ENCODE measurements around the gene LPAR4. TPM values are rescaled to one million over a fixed set of nuclear protein-coding genes. Genes with fewer than 3 reads are reported as not detected.

Gene LPAR4
- total RNA-seq = under 1 TPM in 1 of 2 experiments, not detected in 1; 0.08 TPM

GRCh38 chrX:78747489-78747888 lies at the start of gene LPAR4:
TSS of gene LPAR4 (plus strand) at chrX:78747720. CDS start at chrX:78754870, 7,150 bp downstream.
- CTCF ChIA-PET = no interaction called here
- POLR2A ChIA-PET = no interaction called here
- no peaks in the 10 kb centered on the region for H3K4me1 Mint-ChIP-seq
- no peak for DNase-seq
- no peaks in the 10 kb centered on the region for H3K36me3 Mint-ChIP-seq (ENCODE audit: low read depth)
- H3K27ac Mint-ChIP-seq = no peak within 1 kb of the TSS
- no peaks in the 10 kb centered on the region for H3K27me3 Mint-ChIP-seq
- no peaks in the 10 kb centered on the region for H3K9me3 Mint-ChIP-seq
- H3K4me3 Mint-ChIP-seq = no peak within 1 kb of the TSS

- no peak for DNase-seq
- POLR2A ChIA-PET = no interaction called here
- Mint-ChIP-seq H3K27me3 (no peaks in the 10 kb centered on the region), H3K27ac (no peak overlapping the region), H3K4me3 (no peak overlapping the region), H3K36me3 (ENCODE audit: low read depth) (no peaks in the 10 kb centered on the region), H3K4me1 (no peaks in the 10 kb centered on the region), H3K9me3 (peaks cover 3% of the 10 kb centered on the region)
- CTCF ChIA-PET = interaction anchor here (1.4 kb wide), 1 partner anchor 151 kb away, joined by 4 read pairs; no protein-coding TSS in a partner anchor
Observed at GRCh38 chrX:78706071-78706470, 41.4 kb upstream of the LPAR4 start.

- ChIA-PET POLR2A (no interaction called here), CTCF (interaction anchor here (1.0 kb wide), 1 partner anchor 152 kb away, joined by 3 read pairs; no protein-coding TSS in a partner anchor)
- no peaks in the 10 kb centered on the region for H3K36me3 Mint-ChIP-seq (ENCODE audit: low read depth)
Observed at GRCh38 chrX:78708262-78708661, 39.3 kb upstream of the LPAR4 start.

GRCh38 chrX:78708816-78709215 lies 38.7 kb upstream of the LPAR4 start:
- H3K36me3 Mint-ChIP-seq (ENCODE audit: low read depth) = no peaks in the 10 kb centered on the region
- no peaks in the 10 kb centered on the region for H3K4me1 Mint-ChIP-seq
- no peak overlapping the region for H3K27ac Mint-ChIP-seq
- POLR2A ChIA-PET = no interaction called here
- H3K9me3 Mint-ChIP-seq = peaks cover 3% of the 10 kb centered on the region
- no peak for DNase-seq
- H3K27me3 Mint-ChIP-seq = no peaks in the 10 kb centered on the region
- H3K4me3 Mint-ChIP-seq = no peak overlapping the region
- CTCF ChIA-PET = no interaction called here

More at GRCh38 chrX:78708262-78708661, 39.3 kb upstream of the LPAR4 start:
- Mint-ChIP-seq H3K4me3 (no peak overlapping the region), H3K9me3 (peaks cover 3% of the 10 kb centered on the region), H3K4me1 (no peaks in the 10 kb centered on the region), H3K27ac (no peak overlapping the region), H3K27me3 (no peaks in the 10 kb centered on the region)
- DNase-seq = no peak

- no peaks in the 10 kb centered on the region for H3K36me3 Mint-ChIP-seq (ENCODE audit: low read depth)
- no peak for DNase-seq
- no peak overlapping the region for H3K27ac Mint-ChIP-seq
- no peak overlapping the region for H3K4me3 Mint-ChIP-seq
- H3K9me3 Mint-ChIP-seq = no peaks in the 10 kb centered on the region
- no peaks in the 10 kb centered on the region for H3K27me3 Mint-ChIP-seq
- H3K4me1 Mint-ChIP-seq = no peaks in the 10 kb centered on the region
- ChIA-PET POLR2A (no interaction called here), CTCF (no interaction called here)
Observed at GRCh38 chrX:78710171-78710570, 37.3 kb upstream of the LPAR4 start.

- no peaks in the 10 kb centered on the region for H3K4me1 Mint-ChIP-seq
- no peaks in the 10 kb centered on the region for H3K27me3 Mint-ChIP-seq
- no peaks in the 10 kb centered on the region for H3K36me3 Mint-ChIP-seq (ENCODE audit: low read depth)
- ChIA-PET CTCF (no interaction called here), POLR2A (no interaction called here)
- no peaks in the 10 kb centered on the region for H3K9me3 Mint-ChIP-seq
- no peak overlapping the region for H3K27ac Mint-ChIP-seq
- no peak for DNase-seq
- H3K4me3 Mint-ChIP-seq = no peak overlapping the region
Observed at GRCh38 chrX:78712336-78712735, 35.2 kb upstream of the LPAR4 start.

- H3K4me1 Mint-ChIP-seq = no peaks in the 10 kb centered on the region
- no peaks in the 10 kb centered on the region for H3K27me3 Mint-ChIP-seq
- ChIA-PET POLR2A (no interaction called here), CTCF (no interaction called here)
- no peak for DNase-seq
- peaks cover 4% of the 10 kb centered on the region for H3K9me3 Mint-ChIP-seq
- no peak overlapping the region for H3K27ac Mint-ChIP-seq
- H3K4me3 Mint-ChIP-seq = no peak overlapping the region
- H3K36me3 Mint-ChIP-seq (ENCODE audit: low read depth) = no peaks in the 10 kb centered on the region
Observed at GRCh38 chrX:78725287-78725686, 22.2 kb upstream of the LPAR4 start.

- no peak overlapping the region for H3K27ac Mint-ChIP-seq
- H3K36me3 Mint-ChIP-seq (ENCODE audit: low read depth) = no peaks in the 10 kb centered on the region
- no peak for DNase-seq
- POLR2A ChIA-PET = no interaction called here
- no peak overlapping the region for H3K4me3 Mint-ChIP-seq
- no peaks in the 10 kb centered on the region for H3K4me1 Mint-ChIP-seq
- CTCF ChIA-PET = no interaction called here
- no peaks in the 10 kb centered on the region for H3K27me3 Mint-ChIP-seq
- H3K9me3 Mint-ChIP-seq = no peaks in the 10 kb centered on the region
Observed at GRCh38 chrX:78746496-78746895, 1.0 kb upstream of the LPAR4 start.

- no peaks in the 10 kb centered on the region for H3K9me3 Mint-ChIP-seq
- H3K27me3 Mint-ChIP-seq = no peaks in the 10 kb centered on the region
- H3K4me3 Mint-ChIP-seq = no peak overlapping the region
- no peak for DNase-seq
- CTCF ChIA-PET = no interaction called here
- no peak overlapping the region for H3K27ac Mint-ChIP-seq
- H3K4me1 Mint-ChIP-seq = no peaks in the 10 kb centered on the region
- POLR2A ChIA-PET = no interaction called here
- no peaks in the 10 kb centered on the region for H3K36me3 Mint-ChIP-seq (ENCODE audit: low read depth)
Observed at GRCh38 chrX:78747971-78748370, 451 bp downstream of the LPAR4 start.

- H3K4me1 Mint-ChIP-seq = no peaks in the 10 kb centered on the region
- ChIA-PET POLR2A (no interaction called here), CTCF (no interaction called here)
- DNase-seq = no peak
- H3K36me3 Mint-ChIP-seq (ENCODE audit: low read depth) = no peaks in the 10 kb centered on the region
- H3K4me3 Mint-ChIP-seq = no peak overlapping the region
- H3K27me3 Mint-ChIP-seq = no peaks in the 10 kb centered on the region
- H3K9me3 Mint-ChIP-seq = no peaks in the 10 kb centered on the region
- H3K27ac Mint-ChIP-seq = no peak overlapping the region
Observed at GRCh38 chrX:78748846-78749245, 1.3 kb downstream of the LPAR4 start.

GRCh38 chrX:78753571-78753970 lies 6.1 kb downstream of the LPAR4 start:
- Mint-ChIP-seq H3K4me3 (no peak overlapping the region), H3K27me3 (no peaks in the 10 kb centered on the region), H3K36me3 (ENCODE audit: low read depth) (no peaks in the 10 kb centered on the region), H3K27ac (no peak overlapping the region), H3K9me3 (no peaks in the 10 kb centered on the region), H3K4me1 (no peaks in the 10 kb centered on the region)
- ChIA-PET POLR2A (no interaction called here), CTCF (no interaction called here)
- no peak for DNase-seq

GRCh38 chrX:78754917-78755316 lies 7.4 kb downstream of the LPAR4 start:
- Mint-ChIP-seq H3K4me3 (no peak overlapping the region), H3K4me1 (no peaks in the 10 kb centered on the region), H3K27ac (no peak overlapping the region), H3K27me3 (no peaks in the 10 kb centered on the region), H3K9me3 (no peaks in the 10 kb centered on the region), H3K36me3 (ENCODE audit: low read depth) (no peaks in the 10 kb centered on the region)
- DNase-seq = no peak
- CTCF ChIA-PET = no interaction called here
- POLR2A ChIA-PET = no interaction called here

GRCh38 chrX:78759081-78759480 lies 11.6 kb downstream of the LPAR4 start:
- POLR2A ChIA-PET = no interaction called here
- CTCF ChIA-PET = no interaction called here
- no peak overlapping the region for H3K4me3 Mint-ChIP-seq

GRCh38 chrX:78769101-78769755 lies 21.7 kb downstream of the LPAR4 start:
- no peak overlapping the region for H3K27ac Mint-ChIP-seq
- H3K4me3 Mint-ChIP-seq = no peak overlapping the region
- no peaks in the 10 kb centered on the region for H3K9me3 Mint-ChIP-seq
- no peaks in the 10 kb centered on the region for H3K36me3 Mint-ChIP-seq (ENCODE audit: low read depth)
- no peaks in the 10 kb centered on the region for H3K27me3 Mint-ChIP-seq
- CTCF ChIA-PET = no interaction called here
- DNase-seq = no peak
- H3K4me1 Mint-ChIP-seq = no peaks in the 10 kb centered on the region
- POLR2A ChIA-PET = no interaction called here

More at GRCh38 chrX:78759081-78759480, 11.6 kb downstream of the LPAR4 start:
- Mint-ChIP-seq H3K4me1 (no peaks in the 10 kb centered on the region), H3K9me3 (no peaks in the 10 kb centered on the region), H3K27ac (no peak overlapping the region), H3K27me3 (no peaks in the 10 kb centered on the region), H3K36me3 (ENCODE audit: low read depth) (no peaks in the 10 kb centered on the region)
- DNase-seq = no peak
